Keratinocyte (primary cell): Measurements from ENCODE around the gene ABCC10. TPM values are rescaled to one million over a fixed set of nuclear protein-coding genes. Genes with fewer than 3 reads are reported as not detected.

Source experiments
- DNase-seq: peaks from one replicate; pipeline ENCODE4 v3.0.0-alpha.2; 2011; ENCODE audit warnings: low read depth, missing footprints, low spot score
- FAIRE-seq: peaks from 2 replicates; lab custom pipeline; 2011; peaks lifted over from hg19 to GRCh38; lab: Jason Lieb, UNC
- H2AFZ ChIP-seq: 2 replicates; pipeline ENCODE4 v1.6.0; 2012; ENCODE audit warnings: low read length, control low read depth, inconsistent platforms; ENCODE audit not compliant: control insufficient read depth
- H3K27ac ChIP-seq: 2 replicates; pipeline ENCODE4 v1.5.1; 2011; ENCODE audit warnings: low read length; ENCODE audit not compliant: control insufficient read depth, insufficient read depth
- H3K27me3 ChIP-seq: 3 replicates; pipeline ENCODE4 v1.6.0; 2011; ENCODE audit warnings: low read length; ENCODE audit not compliant: control insufficient read depth, insufficient read depth; ENCODE audit errors: extremely low read depth
- H3K36me3 ChIP-seq, 2 experiments: 2 replicates in 1 of 2; 3 replicates in 1 of 2; pipeline ENCODE4 v1.5.1; 2011; ENCODE audit warnings: low read length in 2 of 2, mild to moderate bottlenecking in 1 of 2; ENCODE audit not compliant: control insufficient read depth in 2 of 2, insufficient read depth in 2 of 2; ENCODE audit errors: extremely low read depth in 1 of 2
- H3K4me1 ChIP-seq: 3 replicates; pipeline ENCODE4 v1.5.1; 2011; ENCODE audit warnings: low read length; ENCODE audit not compliant: control insufficient read depth, insufficient read depth; ENCODE audit errors: extremely low read depth
- H3K4me2 ChIP-seq: 3 replicates; pipeline ENCODE4 v1.6.0; 2011; ENCODE audit warnings: low read depth, low read length; ENCODE audit not compliant: control insufficient read depth, insufficient read depth; ENCODE audit errors: extremely low read depth
- H3K4me3 ChIP-seq, 3 experiments: fragments of 200-600 bp in 1 of 3; sonication (generic) in 1 of 3; 2 replicates in 2 of 3; 3 replicates in 1 of 3; pipeline ENCODE4 v1.5.1; 2011 to 2016; ENCODE audit warnings: low read length in 3 of 3, mild to moderate bottlenecking in 3 of 3, control low read depth in 2 of 3, inconsistent platforms in 1 of 3, low read depth in 1 of 3, mixed read lengths in 1 of 3, mixed run types in 1 of 3, moderate library complexity in 1 of 3; ENCODE audit not compliant: control insufficient read depth in 2 of 3, insufficient read depth in 2 of 3; ENCODE audit errors: extremely low read depth in 1 of 3
- H3K79me2 ChIP-seq: 2 replicates; pipeline ENCODE4 v1.6.0; 2012; ENCODE audit warnings: low read length; ENCODE audit not compliant: control insufficient read depth, insufficient read depth
- H3K9ac ChIP-seq: 3 replicates; pipeline ENCODE4 v1.6.0; 2011; ENCODE audit warnings: low read length; ENCODE audit not compliant: control insufficient read depth, insufficient read depth; ENCODE audit errors: extremely low read depth
- H3K9me1 ChIP-seq: 3 replicates; pipeline ENCODE4 v1.6.0; 2011; ENCODE audit warnings: low read length; ENCODE audit not compliant: control insufficient read depth, insufficient read depth; ENCODE audit errors: extremely low read depth
- H3K9me3 ChIP-seq: 2 replicates; pipeline ENCODE4 v1.5.1; 2012; ENCODE audit warnings: low read depth, low read length; ENCODE audit not compliant: control insufficient read depth
- H4K20me1 ChIP-seq: 3 replicates; pipeline ENCODE4 v1.6.0; 2011; ENCODE audit warnings: low read length; ENCODE audit not compliant: control insufficient read depth, insufficient read depth; ENCODE audit errors: extremely low read depth
- EZH2 ChIP-seq: IDR thresholded peaks from one replicate; pipeline ENCODE4 v1.6.1; 2012; ENCODE audit warnings: inconsistent platforms, mild to moderate bottlenecking, low read length, moderate library complexity
- dilution Hi-C: fragments of 300-500 bp; cut with MboI; formaldehyde crosslinking; loops from one replicate; pipeline ENCODE4 v1.7.0; 2020; ENCODE audit warnings: low sequenced_read_pairs; ENCODE audit not compliant: extremely low pct_ligation_motif_present
- polyA plus RNA-seq, 5 experiments: library from polyadenylated mRNA; depleted of rRNA in 3 of 5; stranded (reverse) in 3 of 5; stranded (forward) in 1 of 5; unstranded in 1 of 5; fragments of >200 nt; gene quantifications; 1 replicate in 1 of 5; 2 replicates in 3 of 5; 3 replicates in 1 of 5; pipeline versions ENCODE4 v1.2.1 to v1.2.3, GENCODE V29; 2011 to 2012; ENCODE audit warnings: missing spikeins in 2 of 5, low read depth in 1 of 5, low replicate concordance in 1 of 5
- TF ChIP-seq, protein P1 (sequence below), 3 experiments: IDR thresholded peaks in 1 of 3; conservative IDR thresholded peaks in 1 of 3; optimal IDR thresholded peaks in 1 of 3; 2 replicates in 2 of 3; 3 replicates in 1 of 3; pipeline versions ENCODE3 to v1.5.1; 2011; ENCODE audit warnings: low read length in 3 of 3, mild to moderate bottlenecking in 3 of 3, moderate library complexity in 2 of 3, control low read depth in 1 of 3, inconsistent platforms in 1 of 3; ENCODE audit not compliant: insufficient read depth in 2 of 3; ENCODE audit errors: extremely low read depth in 1 of 3

ABCC10 gene
- polyA plus RNA-seq, 1 donor (not counting 4 experiments of a cell fraction or from before 2014, with no cell fraction given) = 17.9 TPM

GRCh38 chr6:43401730-43402129, 25.6 kb upstream of the ABCC10 start:
- no peak overlapping the region for H3K9ac ChIP-seq
- no peaks in the 10 kb centered on the region for H4K20me1 ChIP-seq
- H2AFZ ChIP-seq = no peak overlapping the region
- H3K36me3 ChIP-seq = no peaks in the 10 kb centered on the region
- no peak for FAIRE-seq
- H3K4me2 ChIP-seq = no peak overlapping the region
- H3K4me1 ChIP-seq = peaks cover 7% of the 10 kb centered on the region
- H3K27me3 ChIP-seq = no peaks in the 10 kb centered on the region
- no peak for DNase-seq
- no peaks in the 10 kb centered on the region for H3K9me3 ChIP-seq
- H3K79me2 ChIP-seq = no peaks in the 10 kb centered on the region
- TF ChIP-seq, protein P1, sequence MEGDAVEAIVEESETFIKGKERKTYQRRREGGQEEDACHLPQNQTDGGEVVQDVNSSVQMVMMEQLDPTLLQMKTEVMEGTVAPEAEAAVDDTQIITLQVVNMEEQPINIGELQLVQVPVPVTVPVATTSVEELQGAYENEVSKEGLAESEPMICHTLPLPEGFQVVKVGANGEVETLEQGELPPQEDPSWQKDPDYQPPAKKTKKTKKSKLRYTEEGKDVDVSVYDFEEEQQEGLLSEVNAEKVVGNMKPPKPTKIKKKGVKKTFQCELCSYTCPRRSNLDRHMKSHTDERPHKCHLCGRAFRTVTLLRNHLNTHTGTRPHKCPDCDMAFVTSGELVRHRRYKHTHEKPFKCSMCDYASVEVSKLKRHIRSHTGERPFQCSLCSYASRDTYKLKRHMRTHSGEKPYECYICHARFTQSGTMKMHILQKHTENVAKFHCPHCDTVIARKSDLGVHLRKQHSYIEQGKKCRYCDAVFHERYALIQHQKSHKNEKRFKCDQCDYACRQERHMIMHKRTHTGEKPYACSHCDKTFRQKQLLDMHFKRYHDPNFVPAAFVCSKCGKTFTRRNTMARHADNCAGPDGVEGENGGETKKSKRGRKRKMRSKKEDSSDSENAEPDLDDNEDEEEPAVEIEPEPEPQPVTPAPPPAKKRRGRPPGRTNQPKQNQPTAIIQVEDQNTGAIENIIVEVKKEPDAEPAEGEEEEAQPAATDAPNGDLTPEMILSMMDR (optimal IDR thresholded peaks at IDR 0.05 in 1 of 3, IDR thresholded peaks at IDR 0.05 in 1 of 3, conservative IDR thresholded peaks at IDR 0.05 in 1 of 3; ENCODE audit: extremely low read depth in 1 of 3, insufficient read depth in 2 of 3, low read length in 3 of 3) = no peak
- TF ChIP-seq EZH2 = no peak
- dilution Hi-C loops = no loop called here
- H3K4me3 ChIP-seq = no peak overlapping the region
- H3K9me1 ChIP-seq = no peaks in the 10 kb centered on the region
- H3K27ac ChIP-seq = no peak overlapping the region

DNA sequence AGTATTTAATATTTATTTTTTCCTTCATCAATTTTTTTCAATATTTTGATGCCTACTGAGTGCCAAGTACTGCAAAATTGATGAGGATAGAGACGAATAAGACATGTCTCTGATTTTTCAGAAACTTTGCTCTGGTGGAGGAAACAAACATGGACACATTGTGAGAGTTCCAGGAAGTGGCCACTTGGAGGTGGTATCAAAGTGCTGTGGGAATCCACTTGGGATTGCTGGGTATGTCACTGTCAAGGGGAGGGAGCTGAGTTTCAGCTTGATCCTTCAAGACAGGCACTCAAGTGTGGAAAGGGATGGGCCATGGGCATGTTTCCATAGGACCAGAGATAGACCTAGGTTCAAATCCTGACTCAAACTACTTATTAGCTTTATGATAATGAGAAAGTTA, 24.5 kb upstream of the ABCC10 start:
- Histone ChIP-seq H2AFZ (no peak overlapping the region), H4K20me1 (no peaks in the 10 kb centered on the region), H3K9me1 (no peaks in the 10 kb centered on the region), H3K4me2 (no peak overlapping the region), H3K9me3 (no peaks in the 10 kb centered on the region), H3K4me1 (peaks cover 6% of the 10 kb centered on the region), H3K27me3 (no peaks in the 10 kb centered on the region), H3K9ac (no peak overlapping the region), H3K4me3 (no peak overlapping the region), H3K27ac (no peak overlapping the region), H3K36me3 (no peaks in the 10 kb centered on the region), H3K79me2 (no peaks in the 10 kb centered on the region)
- dilution Hi-C loops = no loop called here
- FAIRE-seq (no peak), DNase-seq (no peak)
- TF ChIP-seq EZH2 = no peak
- TF ChIP-seq, protein P1 (optimal IDR thresholded peaks at IDR 0.05 in 1 of 3, IDR thresholded peaks at IDR 0.05 in 1 of 3, conservative IDR thresholded peaks at IDR 0.05 in 1 of 3; ENCODE audit: extremely low read depth in 1 of 3, insufficient read depth in 2 of 3, low read length in 3 of 3) = peak; percentile 16 to 36 (median 35)
